HG03565 (cell line): ENCODE data around the gene FHAD1.

Experiments used
- ATAC-seq: cut with Tn5 transposase; IDR thresholded peaks from one replicate; pipeline ENCODE4 v1.9.1; 2021; ENCODE audit warnings: mild to moderate bottlenecking, moderate library complexity; ENCODE audit not compliant: unreplicated experiment

The FHAD1 gene

GRCh38 chr1:15245593-15246360 lies 1.2 kb upstream of the FHAD1 start:
- no peak for ATAC-seq

GRCh38 chr1:15248216-15248615 lies 1.2 kb downstream of the FHAD1 start:
- no peak for ATAC-seq

- no peak for ATAC-seq
Measured at GRCh38 chr1:15249081-15249480, 2.1 kb downstream of the FHAD1 start.

GRCh38 chr1:15251857-15252835 lies 5.1 kb downstream of the FHAD1 start:
- no peak for ATAC-seq

- ATAC-seq = no peak
Measured at GRCh38 chr1:15254559-15254958, 7.5 kb downstream of the FHAD1 start.

- ATAC-seq = no peak
Measured at GRCh38 chr1:15255582-15256149, 8.6 kb downstream of the FHAD1 start.

- ATAC-seq = no peak
Measured at GRCh38 chr1:15256584-15256983, 9.6 kb downstream of the FHAD1 start.

- no peak for ATAC-seq
Measured at GRCh38 chr1:15257309-15257708, 10.3 kb downstream of the FHAD1 start.

- no peak for ATAC-seq
Measured at GRCh38 chr1:15258833-15259621, 12.0 kb downstream of the FHAD1 start.

GRCh38 chr1:15259622-15260007 lies 12.6 kb downstream of the FHAD1 start:
- no peak for ATAC-seq

GRCh38 chr1:15260418-15261154 lies 13.6 kb downstream of the FHAD1 start:
- no peak for ATAC-seq

- ATAC-seq = no peak
Measured at GRCh38 chr1:15261155-15262002, 14.4 kb downstream of the FHAD1 start.

GRCh38 chr1:15262003-15262377 lies 15.0 kb downstream of the FHAD1 start:
- ATAC-seq = no peak

- ATAC-seq = no peak
Measured at GRCh38 chr1:15262706-15263105, 15.7 kb downstream of the FHAD1 start.

- no peak for ATAC-seq
Measured at GRCh38 chr1:15264769-15265168, 17.7 kb downstream of the FHAD1 start.

GRCh38 chr1:15271196-15271595 lies 24.2 kb downstream of the FHAD1 start:
- no peak for ATAC-seq

- no peak for ATAC-seq
Measured at GRCh38 chr1:15272009-15272781, 25.2 kb downstream of the FHAD1 start.

GRCh38 chr1:15272782-15273127 lies 25.7 kb downstream of the FHAD1 start:
- ATAC-seq = no peak

GRCh38 chr1:15273274-15273673 lies 26.3 kb downstream of the FHAD1 start:
- no peak for ATAC-seq
